Gastrocnemius medialis (tissue), 4 donors: ENCODE measurements around the gene ADGRB3. TPM values are rescaled to one million over a fixed set of nuclear protein-coding genes. Genes with fewer than 3 reads are reported as not detected.

ENCODE experiments used
- ATAC-seq, 2 donors: fragments of 150-250 bp; one replicate each; pipeline ENCODE4 v1.9.1; 2016
- DNase-seq, 2 donors: peaks; one replicate each; pipeline ENCODE4 v3.0.0-alpha.2; 2019
- H3K27ac ChIP-seq, 4 donors: fragments of 200-600 bp; sonication (generic); 1 replicate in 1 of 4; 2 replicates in 3 of 4; pipeline ENCODE4 v1.5.1; 2016 to 2018; ENCODE audit warnings: mild to moderate bottlenecking in 2 of 4, moderate library complexity in 1 of 4
- H3K27me3 ChIP-seq, 3 donors: fragments of 200-600 bp; sonication (generic) in 2 of 3; 1 replicate in 1 of 3; 2 replicates in 2 of 3; pipeline versions ENCODE4 v1.5.1 to v1.6.0; 2016 to 2019; ENCODE audit warnings: mild to moderate bottlenecking in 1 of 3, moderate library complexity in 1 of 3
- H3K36me3 ChIP-seq, 2 donors: fragments of 200-600 bp; sonication (generic) in 1 of 2; one replicate each; pipeline ENCODE4 v1.5.1; 2017 to 2018
- H3K4me1 ChIP-seq, 2 donors: fragments of 200-600 bp; sonication (generic) in 1 of 2; one replicate each; pipeline ENCODE4 v1.5.1; 2016 to 2017; ENCODE audit warnings: mild to moderate bottlenecking in 2 of 2
- H3K4me3 ChIP-seq, 4 donors: fragments of 200-600 bp; sonication (generic) in 3 of 4; 1 replicate in 1 of 4; 2 replicates in 3 of 4; pipeline ENCODE4 v1.5.1; 2016 to 2019; ENCODE audit warnings: mild to moderate bottlenecking in 2 of 4
- H3K9me3 ChIP-seq, 3 donors: fragments of 200-600 bp; sonication (generic) in 2 of 3; 1 replicate in 1 of 3; 2 replicates in 2 of 3; pipeline ENCODE4 v1.5.1; 2016 to 2019
- POLR2A ChIP-seq, 2 donors: fragments of 450-650 bp; IDR thresholded peaks; one replicate each; pipeline ENCODE4 v1.6.1; 2017; ENCODE audit warnings: antibody characterized with exemption in 2 of 2, mild to moderate bottlenecking in 2 of 2, moderate library complexity in 2 of 2
- in situ Hi-C, 4 donors: fragments of 200-750 bp; cut with MboI; loops; one replicate each; pipeline versions ENCODE4 v1.15.0 to v1.8.0; 2017; ENCODE audit warnings: low sequenced_read_pairs in 4 of 4
- intact Hi-C: fragments of 100-400 bp; cut with DNase I; formaldehyde crosslinking; loops from one replicate; pipeline ENCODE4 v1.15.1; 2023; ENCODE audit warnings: low total_unique reads
- total RNA-seq, 4 donors: library from RNA; depleted of rRNA; stranded (reverse); fragments of >200 nt; gene quantifications; one replicate each; pipeline versions ENCODE4 v1.1.0 to v1.2.3, GENCODE V29; 2016
- TF ChIP-seq, protein P1 (sequence below), 5 experiments: fragments of 450-650 bp in 3 of 5; fragments of 200-600 bp in 2 of 5; sonication (generic) in 2 of 5; IDR thresholded peaks in 4 of 5; conservative IDR thresholded peaks in 1 of 5; 1 replicate in 4 of 5; 2 replicates in 1 of 5; pipeline ENCODE4 v1.5.1; 2016 to 2019; ENCODE audit warnings: antibody characterized with exemption in 5 of 5, mild to moderate bottlenecking in 3 of 5, moderate library complexity in 3 of 5

ADGRB3 gene
- total RNA-seq, 4 donors from 2014 or later = 0.56 to 0.58 (median 0.58) TPM; not detected in 1

DNA sequence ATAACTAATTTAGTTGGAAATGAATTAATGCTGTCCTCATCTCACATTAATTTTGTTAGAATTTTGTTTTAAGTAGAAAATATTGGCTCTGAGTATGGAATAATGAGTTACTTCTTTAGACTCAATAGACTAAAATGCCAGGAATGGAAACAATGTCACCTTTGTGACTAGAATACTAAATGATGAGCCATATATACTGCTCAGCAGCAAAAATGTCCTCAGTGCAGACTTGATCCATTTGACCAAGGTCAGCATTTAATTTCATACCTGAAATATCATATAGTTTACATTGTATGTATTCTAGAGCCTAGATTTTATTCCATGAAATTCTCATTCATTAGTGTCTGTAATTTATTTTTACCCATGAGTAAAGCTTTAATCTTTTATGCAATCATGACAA, 217.7 kb downstream of the ADGRB3 start:
- Histone ChIP-seq H3K36me3 (no peaks in the 10 kb centered on the region), H3K4me1 (no peaks in the 10 kb centered on the region), H3K9me3 (no peaks in the 10 kb centered on the region), H3K27ac (no peak overlapping the region), H3K4me3 (no peak overlapping the region), H3K27me3 (no peaks in the 10 kb centered on the region)
- intact Hi-C loops = no loop called here
- no peak for DNase-seq
- TF ChIP-seq, protein P1, sequence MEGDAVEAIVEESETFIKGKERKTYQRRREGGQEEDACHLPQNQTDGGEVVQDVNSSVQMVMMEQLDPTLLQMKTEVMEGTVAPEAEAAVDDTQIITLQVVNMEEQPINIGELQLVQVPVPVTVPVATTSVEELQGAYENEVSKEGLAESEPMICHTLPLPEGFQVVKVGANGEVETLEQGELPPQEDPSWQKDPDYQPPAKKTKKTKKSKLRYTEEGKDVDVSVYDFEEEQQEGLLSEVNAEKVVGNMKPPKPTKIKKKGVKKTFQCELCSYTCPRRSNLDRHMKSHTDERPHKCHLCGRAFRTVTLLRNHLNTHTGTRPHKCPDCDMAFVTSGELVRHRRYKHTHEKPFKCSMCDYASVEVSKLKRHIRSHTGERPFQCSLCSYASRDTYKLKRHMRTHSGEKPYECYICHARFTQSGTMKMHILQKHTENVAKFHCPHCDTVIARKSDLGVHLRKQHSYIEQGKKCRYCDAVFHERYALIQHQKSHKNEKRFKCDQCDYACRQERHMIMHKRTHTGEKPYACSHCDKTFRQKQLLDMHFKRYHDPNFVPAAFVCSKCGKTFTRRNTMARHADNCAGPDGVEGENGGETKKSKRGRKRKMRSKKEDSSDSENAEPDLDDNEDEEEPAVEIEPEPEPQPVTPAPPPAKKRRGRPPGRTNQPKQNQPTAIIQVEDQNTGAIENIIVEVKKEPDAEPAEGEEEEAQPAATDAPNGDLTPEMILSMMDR (IDR thresholded peaks at IDR 0.05 in 4 of 5, conservative IDR thresholded peaks at IDR 0.05 in 1 of 5) = no peak
- TF ChIP-seq POLR2A (IDR thresholded peaks at IDR 0.05) = no peak
- in situ Hi-C loops = no loop called here
- no peak for ATAC-seq

DNA sequence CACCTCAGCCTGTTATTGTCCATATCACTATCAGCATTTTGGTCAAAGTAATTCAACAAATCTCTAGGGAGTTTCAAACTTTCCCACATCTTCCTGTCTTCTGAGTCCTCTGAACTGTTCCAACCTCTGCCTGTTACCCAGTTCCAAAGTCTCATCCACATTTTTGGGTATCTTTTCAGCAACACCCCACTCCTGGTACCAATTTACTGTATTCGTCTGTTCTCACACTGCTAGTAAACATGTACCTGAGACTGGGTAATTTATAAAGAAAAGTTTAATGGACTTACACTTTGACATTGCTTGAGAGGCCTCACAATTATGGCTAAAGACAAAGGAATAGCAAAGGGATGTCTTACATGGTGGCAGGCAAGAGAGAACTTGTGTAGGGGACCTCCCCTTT, 224.2 kb downstream of the ADGRB3 start:
- intact Hi-C loops (no loop called here), in situ Hi-C loops (no loop called here)
- Histone ChIP-seq H3K9me3 (no peaks in the 10 kb centered on the region), H3K27me3 (no peaks in the 10 kb centered on the region), H3K36me3 (no peaks in the 10 kb centered on the region), H3K4me1 (no peaks in the 10 kb centered on the region), H3K4me3 (no peak overlapping the region), H3K27ac (no peak overlapping the region)
- ATAC-seq (no peak), DNase-seq (no peak)
- TF ChIP-seq, protein P1 (IDR thresholded peaks at IDR 0.05 in 4 of 5, conservative IDR thresholded peaks at IDR 0.05 in 1 of 5) = no peak
- TF ChIP-seq POLR2A (IDR thresholded peaks at IDR 0.05) = no peak

DNA sequence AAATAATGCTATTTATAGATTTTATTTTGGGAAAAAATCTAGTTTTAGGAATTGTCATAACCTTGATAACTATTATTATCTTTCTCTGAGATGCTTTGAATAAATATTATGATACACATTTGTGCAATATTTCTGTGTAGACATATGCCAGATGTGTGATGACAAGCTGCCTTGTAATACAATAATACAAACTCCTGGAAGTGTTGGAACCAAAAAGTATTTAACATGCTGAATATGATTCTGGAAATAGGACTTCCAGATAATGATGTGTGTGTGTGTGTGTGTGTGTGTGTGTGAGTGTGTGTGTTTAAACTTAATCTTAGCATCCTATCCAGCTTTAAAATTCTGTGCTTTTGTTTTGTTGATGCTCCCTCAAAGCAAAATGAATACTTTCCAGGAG, 233.6 kb downstream of the ADGRB3 start:
- H3K27ac ChIP-seq = no peak overlapping the region
- no peaks in the 10 kb centered on the region for H3K36me3 ChIP-seq
- TF ChIP-seq, protein P1 (IDR thresholded peaks at IDR 0.05 in 4 of 5, conservative IDR thresholded peaks at IDR 0.05 in 1 of 5) = no peak
- no peak for TF ChIP-seq POLR2A (IDR thresholded peaks at IDR 0.05)
- DNase-seq (no peak), ATAC-seq (no peak)
- in situ Hi-C loops = no loop called here
- no peaks in the 10 kb centered on the region for H3K4me1 ChIP-seq
- no peaks in the 10 kb centered on the region for H3K27me3 ChIP-seq
- H3K9me3 ChIP-seq = no peaks in the 10 kb centered on the region
- intact Hi-C loops = no loop called here
- H3K4me3 ChIP-seq = no peak overlapping the region

DNA sequence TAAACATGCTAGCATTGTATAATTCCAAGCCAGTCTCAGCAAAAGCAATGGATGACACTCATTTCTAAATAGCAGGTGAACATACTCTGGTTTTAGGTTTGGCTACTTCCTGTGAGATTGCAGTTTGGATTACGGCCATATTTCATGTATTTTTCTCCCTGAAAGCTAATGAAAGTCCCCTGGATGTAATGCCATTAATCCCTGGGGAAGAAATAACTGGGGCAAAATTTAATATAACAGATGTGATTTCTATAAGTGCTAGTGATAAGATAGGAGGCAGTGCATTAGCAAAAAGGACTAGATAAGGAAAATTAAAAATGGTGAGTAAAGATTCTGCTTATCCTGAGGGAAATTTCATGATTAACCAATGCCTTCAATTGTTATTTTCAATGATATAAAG, 238.2 kb downstream of the ADGRB3 start:
- Histone ChIP-seq H3K36me3 (no peaks in the 10 kb centered on the region), H3K27me3 (no peaks in the 10 kb centered on the region), H3K4me3 (no peak overlapping the region), H3K4me1 (no peaks in the 10 kb centered on the region), H3K9me3 (no peaks in the 10 kb centered on the region), H3K27ac (no peak overlapping the region)
- TF ChIP-seq, protein P1 (IDR thresholded peaks at IDR 0.05 in 4 of 5, conservative IDR thresholded peaks at IDR 0.05 in 1 of 5) = no peak
- no peak for TF ChIP-seq POLR2A (IDR thresholded peaks at IDR 0.05)
- ATAC-seq = no peak
- intact Hi-C loops = no loop called here
- no peak for DNase-seq
- in situ Hi-C loops = no loop called here

DNA sequence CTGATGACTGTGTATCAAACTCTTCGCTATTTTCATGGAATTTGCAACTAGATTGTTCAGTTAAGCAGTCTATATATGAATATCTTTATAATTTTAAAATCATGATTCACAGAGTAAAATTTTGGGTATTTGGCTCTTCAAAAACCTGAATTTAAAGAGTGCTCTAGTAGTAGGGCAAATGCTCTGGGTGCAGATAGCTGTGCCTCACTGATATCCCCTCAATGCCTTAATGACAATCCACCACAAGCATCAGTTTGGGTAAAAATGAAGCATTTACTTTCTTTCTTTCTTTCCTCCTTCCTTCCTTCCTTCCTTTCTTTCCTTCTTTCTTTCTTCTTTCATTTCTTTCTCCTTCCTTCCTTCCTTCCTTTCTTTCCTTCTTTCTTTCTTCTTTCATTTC, 239.7 kb downstream of the ADGRB3 start:
- Histone ChIP-seq H3K4me3 (no peak overlapping the region), H3K27me3 (no peaks in the 10 kb centered on the region), H3K36me3 (no peaks in the 10 kb centered on the region), H3K9me3 (no peaks in the 10 kb centered on the region), H3K27ac (no peak overlapping the region), H3K4me1 (no peaks in the 10 kb centered on the region)
- in situ Hi-C loops (no loop called here), intact Hi-C loops (no loop called here)
- DNase-seq (no peak), ATAC-seq (no peak)
- TF ChIP-seq POLR2A (IDR thresholded peaks at IDR 0.05) = no peak
- TF ChIP-seq, protein P1 (IDR thresholded peaks at IDR 0.05 in 4 of 5, conservative IDR thresholded peaks at IDR 0.05 in 1 of 5) = no peak
